B cell (primary cell): ENCODE measurements around the gene U2AF2. TPM values are rescaled to one million over a fixed set of nuclear protein-coding genes. Genes with fewer than 3 reads are reported as not detected.

Source experiments
- ATAC-seq: fragments of 200-7000 bp; cut with Tn5 transposase; one replicate; pipeline ENCODE4 v1.10.0; 2021; ENCODE audit warnings: low read depth, mild to moderate bottlenecking, moderate number of reproducible peaks, moderate library complexity
- CTCF ChIA-PET: fragments of 350-600 bp; sonication (Branson Sonifier 250); formaldehyde crosslinking; loops from one replicate; lab custom pipeline; 2021; ENCODE audit warnings: antibody characterized with exemption, inconsistent platforms; lab: Charles Lee
- POLR2A ChIA-PET: fragments of 350-600 bp; sonication (Branson Sonifier 250); formaldehyde crosslinking; loops from one replicate; lab custom pipeline; 2021; ENCODE audit warnings: antibody characterized with exemption; lab: Charles Lee
- DNase-seq: peaks from one replicate; pipeline ENCODE4 v3.0.0; 2013
- H2AFZ ChIP-seq: 2 replicates; pipeline ENCODE4 v1.6.1; 2012; ENCODE audit warnings: mild to moderate bottlenecking, low read depth, low read length; ENCODE audit not compliant: insufficient read depth, poor library complexity, severe bottlenecking
- H3K27ac ChIP-seq, 2 donors: 1 replicate in 1 of 2; 2 replicates in 1 of 2; pipeline ENCODE4 v1.5.1; 2012 to 2013; ENCODE audit warnings: low read length in 2 of 2, mild to moderate bottlenecking in 2 of 2, moderate library complexity in 1 of 2
- H3K27me3 ChIP-seq, 4 experiments: fragments of 200-600 bp in 1 of 4; sonication (generic) in 1 of 4; replicated peaks in 1 of 4; 1 replicate in 2 of 4; 2 replicates in 2 of 4; pipeline versions ENCODE4 v1.6.1 to v1.7.0; 2013 to 2016; ENCODE audit warnings: low read length in 3 of 4, mild to moderate bottlenecking in 2 of 4, mixed read lengths in 1 of 4, moderate library complexity in 1 of 4; ENCODE audit not compliant: insufficient read depth in 4 of 4, control insufficient read depth in 3 of 4; ENCODE audit errors: control extremely low read depth in 1 of 4
- H3K36me3 ChIP-seq, 2 experiments: replicated peaks in 1 of 2; 1 replicate in 1 of 2; 2 replicates in 1 of 2; pipeline versions ENCODE4 v1.6.1 to v1.7.1; 2013; ENCODE audit warnings: low read length in 1 of 2; ENCODE audit not compliant: insufficient read depth in 2 of 2, control insufficient read depth in 1 of 2; ENCODE audit errors: control extremely low read depth in 1 of 2, extremely low read depth in 1 of 2
- H3K4me1 ChIP-seq, 2 donors: fragments of 200-600 bp in 1 of 2; sonication (generic) in 1 of 2; 1 replicate in 1 of 2; 2 replicates in 1 of 2; pipeline versions ENCODE4 v1.5.1 to v1.6.1; 2013 to 2017; ENCODE audit warnings: low read length in 2 of 2; ENCODE audit not compliant: control insufficient read depth in 2 of 2, insufficient read depth in 2 of 2
- H3K4me2 ChIP-seq: replicated peaks from 2 replicates; pipeline ENCODE3; 2012; ENCODE audit warnings: mild to moderate bottlenecking, low read depth, low read length; ENCODE audit not compliant: poor library complexity, severe bottlenecking
- H3K4me3 ChIP-seq, 5 experiments: fragments of 200-600 bp in 1 of 5; sonication (generic) in 1 of 5; 1 replicate in 3 of 5; 2 replicates in 2 of 5; pipeline versions ENCODE4 v1.5.1 to v1.7.0; 2011 to 2016; ENCODE audit warnings: low read length in 4 of 5, mild to moderate bottlenecking in 4 of 5, low read depth in 2 of 5, control low read depth in 1 of 5, moderate library complexity in 1 of 5; ENCODE audit not compliant: insufficient read depth in 1 of 5; ENCODE audit errors: control extremely low read depth in 1 of 5, extremely low read depth in 1 of 5
- H3K79me2 ChIP-seq: fragments of 200-600 bp; sonication (generic); one replicate; pipeline ENCODE4 v1.6.0; 2016; ENCODE audit warnings: low read length; ENCODE audit not compliant: control insufficient read depth, insufficient read depth
- H3K9ac ChIP-seq: fragments of 200-600 bp; sonication (generic); 2 replicates; pipeline ENCODE4 v1.6.1; 2017; ENCODE audit warnings: mild to moderate bottlenecking, low read length, moderate library complexity
- H3K9me3 ChIP-seq, 3 donors: one replicate each; pipeline versions ENCODE4 v1.6.1 to v1.7.1; 2013; ENCODE audit warnings: low read length in 2 of 3; ENCODE audit not compliant: control insufficient read depth in 2 of 3, insufficient read depth in 1 of 3; ENCODE audit errors: control extremely low read depth in 1 of 3
- H4K20me1 ChIP-seq: 2 replicates; pipeline ENCODE4 v1.6.0; 2012; ENCODE audit warnings: mild to moderate bottlenecking, low read length; ENCODE audit not compliant: insufficient read depth, control insufficient read depth, poor library complexity, severe bottlenecking
- H3K27ac Mint-ChIP-seq: one replicate; pipeline ENCODE4 v1.8.0; 2021; ENCODE audit warnings: mixed read lengths
- H3K27me3 Mint-ChIP-seq: one replicate; pipeline ENCODE4 v1.8.0; 2021; ENCODE audit warnings: mixed read lengths
- H3K4me1 Mint-ChIP-seq: one replicate; pipeline ENCODE4 v1.8.0; 2021; ENCODE audit warnings: mixed read lengths
- H3K4me3 Mint-ChIP-seq: one replicate; pipeline ENCODE4 v1.8.0; 2021; ENCODE audit warnings: mixed read lengths
- H3K9me3 Mint-ChIP-seq: one replicate; pipeline ENCODE4 v1.8.0; 2022; ENCODE audit warnings: mixed read lengths; ENCODE audit not compliant: insufficient read depth
- EZH2 ChIP-seq: IDR thresholded peaks from 2 replicates; pipeline ENCODE4 v1.6.1; 2012; ENCODE audit warnings: borderline replicate concordance, low read depth, mild to moderate bottlenecking, moderate library complexity, low read length; ENCODE audit not compliant: insufficient read depth, poor library complexity, severe bottlenecking
- WGBS: methylation state at CpG from one replicate; pipeline ENCODE4 v1.1.5; 2013; ENCODE audit warnings: missing lambda C conversion rate; ENCODE audit not compliant: insufficient coverage; 5-methylcytosine and 5-hydroxymethylcytosine counted together
- intact Hi-C: fragments of 100-400 bp; cut with micrococcal nuclease; formaldehyde crosslinking; loops from one replicate; pipeline ENCODE4 v1.10.0; 2022
- polyA plus RNA-seq: library from polyadenylated mRNA; depleted of rRNA; stranded (reverse); fragments of >200 nt; gene quantifications from 2 replicates; pipeline ENCODE4 v1.2.3, GENCODE V29; 2012
- total RNA-seq, 2 donors: library from RNA; stranded (reverse); fragments of 120-200 nt in 1 of 2; gene quantifications; 1 replicate in 1 of 2; 2 replicates in 1 of 2; pipeline versions ENCODE4 v1.2.3 to v1.2.4, GENCODE V29; 2013 to 2022
- TF ChIP-seq, protein P1 (sequence below): fragments of 200-600 bp; IDR thresholded peaks from one replicate; pipeline ENCODE4 v1.8.0; 2022; ENCODE audit warnings: antibody characterized with exemption, mild to moderate bottlenecking

The U2AF2 gene
- total and polyA plus RNA-seq, 2 donors (not counting 1 experiment from before 2014, with no cell fraction given): 275 to 300 TPM

DNA sequence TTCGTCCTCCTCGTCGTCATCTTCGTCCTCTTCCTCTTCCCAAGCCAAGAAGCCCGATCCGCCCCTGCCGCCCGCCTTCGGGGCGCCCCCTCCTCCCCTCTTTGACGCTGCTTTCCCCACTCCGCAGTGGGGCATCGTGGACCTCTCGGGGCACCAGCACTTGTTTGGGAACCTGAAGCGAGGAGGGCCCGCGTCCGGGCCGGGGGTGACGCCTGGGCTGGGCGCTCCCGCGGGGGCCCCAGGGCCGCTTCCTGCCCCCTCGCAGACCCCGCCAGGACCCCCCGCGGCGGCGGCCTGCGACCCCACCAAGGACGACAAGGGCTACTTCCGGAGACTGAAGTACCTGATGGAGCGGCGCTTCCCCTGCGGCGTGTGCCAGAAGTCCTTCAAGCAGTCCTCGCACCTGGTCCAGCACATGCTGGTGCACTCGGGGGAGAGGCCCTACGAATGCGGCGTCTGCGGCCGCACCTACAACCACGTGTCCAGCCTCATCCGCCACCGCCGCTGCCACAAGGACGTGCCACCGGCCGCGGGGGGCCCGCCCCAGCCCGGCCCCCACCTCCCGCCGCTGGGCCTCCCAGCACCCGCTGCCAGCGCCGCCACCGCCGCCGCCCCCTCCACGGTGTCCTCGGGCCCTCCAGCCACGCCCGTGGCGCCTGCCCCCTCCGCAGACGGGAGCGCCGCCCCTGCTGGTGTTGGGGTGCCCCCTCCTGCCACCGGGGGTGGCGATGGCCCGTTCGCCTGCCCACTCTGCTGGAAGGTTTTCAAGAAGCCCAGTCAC, 40.7 kb upstream of the U2AF2 start:
- POLR2A ChIA-PET: no interaction called here
- TF ChIP-seq, protein P1, sequence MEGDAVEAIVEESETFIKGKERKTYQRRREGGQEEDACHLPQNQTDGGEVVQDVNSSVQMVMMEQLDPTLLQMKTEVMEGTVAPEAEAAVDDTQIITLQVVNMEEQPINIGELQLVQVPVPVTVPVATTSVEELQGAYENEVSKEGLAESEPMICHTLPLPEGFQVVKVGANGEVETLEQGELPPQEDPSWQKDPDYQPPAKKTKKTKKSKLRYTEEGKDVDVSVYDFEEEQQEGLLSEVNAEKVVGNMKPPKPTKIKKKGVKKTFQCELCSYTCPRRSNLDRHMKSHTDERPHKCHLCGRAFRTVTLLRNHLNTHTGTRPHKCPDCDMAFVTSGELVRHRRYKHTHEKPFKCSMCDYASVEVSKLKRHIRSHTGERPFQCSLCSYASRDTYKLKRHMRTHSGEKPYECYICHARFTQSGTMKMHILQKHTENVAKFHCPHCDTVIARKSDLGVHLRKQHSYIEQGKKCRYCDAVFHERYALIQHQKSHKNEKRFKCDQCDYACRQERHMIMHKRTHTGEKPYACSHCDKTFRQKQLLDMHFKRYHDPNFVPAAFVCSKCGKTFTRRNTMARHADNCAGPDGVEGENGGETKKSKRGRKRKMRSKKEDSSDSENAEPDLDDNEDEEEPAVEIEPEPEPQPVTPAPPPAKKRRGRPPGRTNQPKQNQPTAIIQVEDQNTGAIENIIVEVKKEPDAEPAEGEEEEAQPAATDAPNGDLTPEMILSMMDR: no peak
- TF ChIP-seq EZH2: no peak
- no peak for ATAC-seq

More for the DNA sequence above, 40.7 kb upstream of the U2AF2 start:
- no peak overlapping the region for H3K27ac ChIP-seq
- no peak for DNase-seq
- H3K4me1 ChIP-seq: peaks cover 14 to 18% of the 10 kb centered on the region in 2 donors
- no peaks in the 10 kb centered on the region for H3K9me3 Mint-ChIP-seq
- no peak overlapping the region for H3K9ac ChIP-seq
- H3K27me3 Mint-ChIP-seq: no peaks in the 10 kb centered on the region
- H2AFZ ChIP-seq: no peak overlapping the region
- no peak overlapping the region for H3K4me3 ChIP-seq
- H3K4me3 Mint-ChIP-seq: no peak overlapping the region
- H3K79me2 ChIP-seq: peaks cover 52% of the 10 kb centered on the region
- 97% methylated on average over 71 of the region's 75 CpGs for whole genome bisulfite sequencing
- H3K27me3 ChIP-seq: no peaks in the 10 kb centered on the region
- H3K4me1 Mint-ChIP-seq: peaks cover 34% of the 10 kb centered on the region
- peaks cover 40% of the 10 kb centered on the region for H4K20me1 ChIP-seq
- H3K9me3 ChIP-seq: no peaks in the 10 kb centered on the region
- no peak overlapping the region for H3K27ac Mint-ChIP-seq
- no peak overlapping the region for H3K4me2 ChIP-seq
- CTCF ChIA-PET: no interaction called here
- peaks cover 0 to 24% of the 10 kb centered on the region in 2 experiments for H3K36me3 ChIP-seq
- intact Hi-C loops: no loop called here
